ENCODE results near the gene ARHGAP24. TPM values are rescaled to one million over a fixed set of nuclear protein-coding genes. Genes with fewer than 3 reads are reported as not detected.

Gene ARHGAP24
- total RNA-seq, 1 donor = 67.6 TPM

DNA sequence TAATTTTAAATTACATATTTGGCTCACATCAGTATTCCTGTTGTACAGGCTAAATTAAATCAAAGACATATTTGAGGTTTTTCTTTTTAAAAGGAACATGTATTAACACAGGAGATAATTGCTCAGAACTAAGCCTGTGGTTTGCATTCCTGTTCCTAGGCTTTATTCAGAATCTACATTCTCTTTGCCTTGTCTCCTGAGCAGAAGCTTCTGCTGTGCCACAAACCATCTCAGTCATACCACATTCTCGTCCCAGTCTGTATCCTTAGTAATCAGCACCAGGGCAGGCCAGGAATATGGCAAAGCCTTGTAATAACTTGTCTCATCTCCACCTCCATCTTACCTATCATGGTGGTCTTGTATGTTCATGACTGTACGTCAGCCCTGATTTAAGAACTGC is 162.8 kb downstream of the ARHGAP24 start:
- DNase-seq (ENCODE audit: low read depth) = no peak
- TF ChIP-seq, protein P1, sequence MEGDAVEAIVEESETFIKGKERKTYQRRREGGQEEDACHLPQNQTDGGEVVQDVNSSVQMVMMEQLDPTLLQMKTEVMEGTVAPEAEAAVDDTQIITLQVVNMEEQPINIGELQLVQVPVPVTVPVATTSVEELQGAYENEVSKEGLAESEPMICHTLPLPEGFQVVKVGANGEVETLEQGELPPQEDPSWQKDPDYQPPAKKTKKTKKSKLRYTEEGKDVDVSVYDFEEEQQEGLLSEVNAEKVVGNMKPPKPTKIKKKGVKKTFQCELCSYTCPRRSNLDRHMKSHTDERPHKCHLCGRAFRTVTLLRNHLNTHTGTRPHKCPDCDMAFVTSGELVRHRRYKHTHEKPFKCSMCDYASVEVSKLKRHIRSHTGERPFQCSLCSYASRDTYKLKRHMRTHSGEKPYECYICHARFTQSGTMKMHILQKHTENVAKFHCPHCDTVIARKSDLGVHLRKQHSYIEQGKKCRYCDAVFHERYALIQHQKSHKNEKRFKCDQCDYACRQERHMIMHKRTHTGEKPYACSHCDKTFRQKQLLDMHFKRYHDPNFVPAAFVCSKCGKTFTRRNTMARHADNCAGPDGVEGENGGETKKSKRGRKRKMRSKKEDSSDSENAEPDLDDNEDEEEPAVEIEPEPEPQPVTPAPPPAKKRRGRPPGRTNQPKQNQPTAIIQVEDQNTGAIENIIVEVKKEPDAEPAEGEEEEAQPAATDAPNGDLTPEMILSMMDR (IDR thresholded peaks at IDR 0.05; ENCODE audit: insufficient read depth, low read length) = no peak
- H3K4me3 ChIP-seq (ENCODE audit: low read depth, low read length) = no peak overlapping the region

DNA sequence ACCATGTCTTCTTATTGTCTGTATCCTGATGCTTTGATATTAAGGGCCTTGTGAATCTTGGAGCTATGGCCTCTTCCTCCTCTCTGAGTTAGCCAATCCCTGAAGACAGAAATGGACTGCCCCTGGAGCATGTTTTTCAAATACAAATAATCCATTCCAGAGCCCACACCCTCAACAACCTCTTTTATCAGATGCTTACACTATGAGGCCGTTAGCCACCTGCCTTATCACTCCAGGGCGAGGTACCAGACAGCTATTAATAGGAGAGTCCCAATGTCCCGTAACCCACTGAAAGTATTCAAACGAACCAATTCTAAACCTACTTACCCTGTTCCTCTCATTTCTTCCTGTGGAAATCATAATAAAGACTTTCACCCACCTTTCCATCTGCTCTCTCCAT is 165.0 kb downstream of the ARHGAP24 start:
- no peak for DNase-seq (ENCODE audit: low read depth)
- TF ChIP-seq, protein P1 (IDR thresholded peaks at IDR 0.05; ENCODE audit: insufficient read depth, low read length) = no peak
- H3K4me3 ChIP-seq (ENCODE audit: low read depth, low read length) = no peak overlapping the region

DNA sequence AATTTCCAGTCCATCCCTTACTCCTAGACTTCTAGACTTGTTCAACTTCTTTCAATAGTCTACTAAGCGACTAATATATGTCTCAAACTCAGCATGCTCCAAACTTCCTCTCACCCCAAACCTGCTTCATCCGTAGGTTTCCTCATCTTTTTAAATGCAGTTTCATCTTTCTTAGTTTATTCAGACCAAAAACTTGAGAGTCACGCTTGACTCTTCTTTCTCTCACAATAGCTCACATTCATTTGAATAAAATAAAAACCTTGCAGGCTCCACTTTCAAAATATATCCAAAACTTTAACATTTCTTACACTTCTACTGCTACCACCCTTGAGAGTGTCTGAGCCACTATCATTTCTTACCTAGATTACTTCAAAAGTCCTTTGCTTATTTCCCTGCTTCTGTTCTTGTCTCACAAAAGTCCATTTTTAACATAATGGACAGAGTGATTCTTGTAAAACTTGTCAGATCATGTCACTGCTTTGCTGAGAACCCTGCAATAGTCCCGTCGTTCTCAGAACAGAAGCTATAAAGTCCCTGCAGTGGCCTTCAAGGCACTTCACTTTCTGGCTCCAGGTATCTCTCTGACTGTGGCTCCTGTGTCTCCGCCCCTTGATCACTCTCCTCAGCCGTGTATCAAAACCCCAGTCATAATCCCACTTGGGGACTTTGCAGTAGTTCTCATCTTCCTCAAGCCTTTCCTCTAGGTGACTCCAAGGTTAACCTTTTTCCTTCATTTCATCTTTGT is 167.6 kb downstream of the ARHGAP24 start:
- H3K4me3 ChIP-seq (ENCODE audit: low read depth, low read length) = no peak overlapping the region
- TF ChIP-seq, protein P1 (IDR thresholded peaks at IDR 0.05; ENCODE audit: insufficient read depth, low read length) = no peak
- DNase-seq (ENCODE audit: low read depth) = no peak

DNA sequence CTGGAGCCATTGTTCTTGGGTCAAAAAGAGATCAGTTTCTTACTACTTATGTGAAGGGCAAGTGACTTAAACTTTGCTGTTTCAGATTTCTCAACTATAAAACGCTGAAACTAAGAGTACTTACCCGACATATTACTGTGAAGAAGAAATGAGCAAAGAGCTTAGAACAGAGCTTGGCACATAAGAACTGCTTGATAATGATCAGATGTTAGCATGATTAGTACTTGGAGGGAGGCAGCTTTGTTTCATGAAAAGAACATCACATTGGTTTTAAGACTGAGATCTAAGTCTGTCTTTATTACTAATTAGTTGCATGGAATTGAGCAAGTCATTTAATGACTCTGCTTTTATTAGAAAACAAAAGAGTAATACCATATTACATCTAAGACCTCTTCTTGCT is 169.1 kb downstream of the ARHGAP24 start:
- no peak overlapping the region for H3K4me3 ChIP-seq (ENCODE audit: low read depth, low read length)
- TF ChIP-seq, protein P1 (IDR thresholded peaks at IDR 0.05; ENCODE audit: insufficient read depth, low read length) = no peak
- no peak for DNase-seq (ENCODE audit: low read depth)

DNA sequence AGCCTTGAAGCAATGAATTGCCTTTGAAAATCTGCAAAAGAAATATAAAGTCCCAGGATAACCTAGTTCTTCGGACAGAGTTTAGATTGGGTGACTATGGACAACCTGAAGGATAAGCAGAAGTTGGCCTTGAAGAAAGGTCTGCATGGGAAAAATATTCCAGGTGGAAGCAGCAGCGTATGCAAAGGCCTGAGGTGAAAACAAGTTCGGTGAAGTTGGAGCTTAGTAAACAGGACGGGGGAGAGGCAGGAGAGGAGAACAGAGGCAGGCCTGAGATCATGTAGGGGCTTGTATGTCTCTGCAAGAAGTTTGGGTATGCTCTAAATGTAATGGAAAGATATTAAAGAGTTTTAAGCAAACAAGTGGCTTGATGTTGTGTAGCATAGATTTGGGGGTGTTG is 176.0 kb downstream of the ARHGAP24 start:
- TF ChIP-seq, protein P1 (IDR thresholded peaks at IDR 0.05; ENCODE audit: insufficient read depth, low read length) = no peak
- DNase-seq (ENCODE audit: low read depth) = no peak
- H3K4me3 ChIP-seq (ENCODE audit: low read depth, low read length) = no peak overlapping the region

DNA sequence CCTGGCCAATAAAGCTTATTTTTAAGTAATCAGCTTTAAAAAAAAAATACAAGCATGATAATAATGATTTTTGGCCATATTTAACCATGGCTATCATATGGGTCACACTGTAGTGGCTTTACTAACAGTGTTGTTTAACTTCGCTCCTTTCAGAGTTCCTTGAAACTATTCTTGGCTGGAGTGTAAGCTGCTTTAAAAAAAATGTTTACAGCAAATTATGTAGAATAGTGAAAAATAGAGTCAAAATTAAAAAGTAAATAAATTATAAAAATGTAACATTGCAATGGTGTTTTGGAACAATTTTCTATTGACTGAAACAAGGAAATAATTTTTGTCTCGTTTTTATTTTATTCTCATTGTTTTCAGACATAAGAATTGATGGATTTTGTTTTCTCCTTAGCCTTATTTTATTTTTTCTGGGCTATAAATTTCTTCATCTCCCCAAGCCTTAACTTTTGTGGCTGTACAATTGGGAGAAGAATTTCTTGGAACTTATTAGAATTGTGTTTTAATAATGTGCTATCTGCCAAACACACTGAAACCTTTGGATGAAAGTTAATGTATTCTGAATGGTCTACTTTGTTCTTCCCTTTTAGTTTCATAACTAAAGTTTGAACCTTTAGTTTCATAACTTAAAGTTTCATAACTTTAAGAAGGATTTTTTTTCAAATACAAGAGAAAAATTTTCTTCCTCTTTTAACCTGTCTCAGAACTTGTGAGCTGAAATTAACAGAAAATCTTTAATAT is 182.0 kb downstream of the ARHGAP24 start:
- no peak overlapping the region for H3K4me3 ChIP-seq (ENCODE audit: low read depth, low read length)
- DNase-seq (ENCODE audit: low read depth) = no peak
- TF ChIP-seq, protein P1 (IDR thresholded peaks at IDR 0.05; ENCODE audit: insufficient read depth, low read length) = no peak

Measured in fibroblast of the aortic adventitia (primary cell).